Ectodermal cell (in vitro differentiated cells): ENCODE data around the gene CDIPT. TPM values are rescaled to one million over a fixed set of nuclear protein-coding genes. Genes with fewer than 3 reads are reported as not detected.
A peak's percentile ranks its signal among the peaks of the same experiment; 100 is the strongest.
"Not testable (repeated sequence)": the region's sequence is repeated elsewhere in the genome, so short reads cannot be mapped to it uniquely, and the experiment has no call there.

ENCODE experiments used
- H3K27ac ChIP-seq: 2 replicates; pipeline ENCODE4 v1.7.0; 2013; ENCODE audit warnings: mild to moderate bottlenecking, low read depth, low read length; ENCODE audit not compliant: insufficient read depth, poor library complexity, severe bottlenecking
- H3K27me3 ChIP-seq: 2 replicates; pipeline ENCODE4 v1.7.0; 2013; ENCODE audit warnings: mild to moderate bottlenecking, low read length; ENCODE audit not compliant: insufficient read depth, control insufficient read depth, poor library complexity, severe bottlenecking
- H3K36me3 ChIP-seq: one replicate; pipeline ENCODE4 v1.7.0; 2013; ENCODE audit warnings: low read length; ENCODE audit not compliant: control insufficient read depth, insufficient read depth
- H3K4me1 ChIP-seq: one replicate; pipeline ENCODE4 v1.7.0; 2013; ENCODE audit warnings: low read length; ENCODE audit not compliant: control insufficient read depth, insufficient read depth
- H3K4me3 ChIP-seq: 2 replicates; pipeline ENCODE4 v1.7.0; 2013; ENCODE audit warnings: low read depth, low read length, control low read depth; ENCODE audit not compliant: insufficient read depth
- H3K9me3 ChIP-seq: 2 replicates; pipeline ENCODE4 v1.7.0; 2013; ENCODE audit warnings: mild to moderate bottlenecking, low read length, moderate library complexity; ENCODE audit not compliant: control insufficient read depth
- WGBS, 2 experiments: methylation state at CpG; one replicate each; pipeline ENCODE4 v1.1.7; 2013; ENCODE audit warnings: missing lambda C conversion rate in 2 of 2; 5-methylcytosine and 5-hydroxymethylcytosine counted together
- polyA plus RNA-seq, 4 experiments: library from polyadenylated mRNA; stranded (reverse); fragments of 50-300 nt; gene quantifications; one replicate each; pipeline ENCODE4 v1.2.3, GENCODE V29; 2013

The CDIPT gene
- 63.8 TPM for polyA plus RNA-seq (2013, experiment 1 of 4)
- polyA plus RNA-seq (2013, experiment 2 of 4) = 58.8 TPM
- 39.8 TPM for polyA plus RNA-seq (2013, experiment 3 of 4)
- 46.0 TPM for polyA plus RNA-seq (2013, experiment 4 of 4)

GRCh38 chr16:29862884-29863668 lies at the start of gene CDIPT:
Gene CDIPT, minus strand, starts transcription at chr16:29863226. Its CDS starts 369 bp downstream, at chr16:29862857.
- H3K4me3 ChIP-seq = peak within 1 kb of the TSS; percentile 90
- peak within 1 kb of the TSS; percentile 98 for H3K27ac ChIP-seq
- 0% methylated on average over 56 to 57 of the region's 57 CpGs for WGBS, 2 experiments
- H3K9me3 ChIP-seq = no peaks in the 10 kb centered on the region
- peaks cover 8% of the 10 kb centered on the region for H3K36me3 ChIP-seq
- no peaks in the 10 kb centered on the region for H3K27me3 ChIP-seq
- H3K4me1 ChIP-seq = no peaks in the 10 kb centered on the region

GRCh38 chr16:29912087-29912486 lies 49.1 kb upstream of the CDIPT start:
- Histone ChIP-seq H3K36me3 (no peaks in the 10 kb centered on the region), H3K4me3 (no peak overlapping the region), H3K4me1 (no peaks in the 10 kb centered on the region), H3K27ac (no peak overlapping the region), H3K9me3 (no peaks in the 10 kb centered on the region), H3K27me3 (no peaks in the 10 kb centered on the region)
- WGBS, 2 experiments = 87 to 89% methylated on average over 11 of the region's 11 CpGs

- no peaks in the 10 kb centered on the region for H3K27me3 ChIP-seq
- H3K4me1 ChIP-seq = no peaks in the 10 kb centered on the region
- WGBS, 2 experiments = 89 to 90% methylated on average over 15 of the region's 15 CpGs
- H3K36me3 ChIP-seq = no peaks in the 10 kb centered on the region
- no peaks in the 10 kb centered on the region for H3K9me3 ChIP-seq
- H3K4me3 ChIP-seq = no peak overlapping the region
- no peak overlapping the region for H3K27ac ChIP-seq
These were observed 48.6 kb upstream of the CDIPT start for GRCh38 chr16:29911676-29912010.

GRCh38 chr16:29910819-29911675 lies 48.0 kb upstream of the CDIPT start:
- H3K36me3 ChIP-seq = no peaks in the 10 kb centered on the region
- no peaks in the 10 kb centered on the region for H3K4me1 ChIP-seq
- no peaks in the 10 kb centered on the region for H3K27me3 ChIP-seq
- WGBS, 2 experiments = 92 to 93% methylated on average over 20 of the region's 20 CpGs
- no peak overlapping the region for H3K4me3 ChIP-seq
- H3K9me3 ChIP-seq = no peaks in the 10 kb centered on the region
- H3K27ac ChIP-seq = no peak overlapping the region

- not testable (repeated sequence) for H3K36me3 ChIP-seq, H3K4me3 ChIP-seq, H3K27ac ChIP-seq, H3K4me1 ChIP-seq, H3K9me3 ChIP-seq, H3K27me3 ChIP-seq
- WGBS, 2 experiments = 83 to 85% methylated on average over 6 of the region's 6 CpGs
These were observed 46.8 kb upstream of the CDIPT start for GRCh38 chr16:29909851-29910250.

GRCh38 chr16:29909391-29909790 lies 46.4 kb upstream of the CDIPT start:
- 87 to 88% methylated on average over 2 of the region's 2 CpGs for WGBS, 2 experiments
- Histone ChIP-seq H3K4me3 (no peak overlapping the region), H3K36me3 (no peaks in the 10 kb centered on the region), H3K27me3 (no peaks in the 10 kb centered on the region), H3K4me1 (no peaks in the 10 kb centered on the region), H3K9me3 (no peaks in the 10 kb centered on the region), H3K27ac (no peak overlapping the region)

GRCh38 chr16:29908719-29909220 lies 45.7 kb upstream of the CDIPT start:
- no peak overlapping the region for H3K27ac ChIP-seq
- H3K27me3 ChIP-seq = no peaks in the 10 kb centered on the region
- no peaks in the 10 kb centered on the region for H3K36me3 ChIP-seq
- H3K4me1 ChIP-seq = no peaks in the 10 kb centered on the region
- WGBS, 2 experiments = 78 to 89% methylated on average over 1 of the region's 2 CpGs
- H3K9me3 ChIP-seq = no peaks in the 10 kb centered on the region
- no peak overlapping the region for H3K4me3 ChIP-seq

GRCh38 chr16:29907973-29908372 lies 44.9 kb upstream of the CDIPT start:
- H3K9me3 ChIP-seq = no peaks in the 10 kb centered on the region
- H3K27ac ChIP-seq = no peak overlapping the region
- no peaks in the 10 kb centered on the region for H3K36me3 ChIP-seq
- no peaks in the 10 kb centered on the region for H3K27me3 ChIP-seq
- no peak overlapping the region for H3K4me3 ChIP-seq
- 50 to 59% methylated on average over 2 of the region's 2 CpGs for WGBS, 2 experiments
- no peaks in the 10 kb centered on the region for H3K4me1 ChIP-seq

GRCh38 chr16:29906520-29907244 lies 43.7 kb upstream of the CDIPT start:
- no peak overlapping the region for H3K27ac ChIP-seq
- no peaks in the 10 kb centered on the region for H3K36me3 ChIP-seq
- no peaks in the 10 kb centered on the region for H3K4me1 ChIP-seq
- no peaks in the 10 kb centered on the region for H3K9me3 ChIP-seq
- no peaks in the 10 kb centered on the region for H3K27me3 ChIP-seq
- WGBS, 2 experiments = 90 to 91% methylated on average over 23 of the region's 23 CpGs
- no peak overlapping the region for H3K4me3 ChIP-seq
